ENCODE results near the gene OR5B21.

The OR5B21 gene

GRCh38 chr11:58498464-58498863 is 9.4 kb downstream of the OR5B21 start:
- DNase-seq: peak; percentile 47
- in situ Hi-C loops (cut with MboI; ENCODE audit: low pct_unique_long_range_greater_than_20kb, low sequenced_read_pairs): no loop called here

- in situ Hi-C loops (cut with MboI; ENCODE audit: low pct_unique_long_range_greater_than_20kb, low sequenced_read_pairs): no loop called here
- no peak for DNase-seq
Observed at GRCh38 chr11:58497951-58498350, 10.0 kb downstream of the OR5B21 start.

- in situ Hi-C loops (cut with MboI; ENCODE audit: low pct_unique_long_range_greater_than_20kb, low sequenced_read_pairs): no loop called here
- DNase-seq: no peak
Observed at GRCh38 chr11:58495906-58496305, 12.0 kb downstream of the OR5B21 start.

- in situ Hi-C loops (cut with MboI; ENCODE audit: low pct_unique_long_range_greater_than_20kb, low sequenced_read_pairs): no loop called here
- DNase-seq: no peak
Observed at GRCh38 chr11:58494101-58494500, 13.8 kb downstream of the OR5B21 start.

GRCh38 chr11:58493676-58494075 is 14.2 kb downstream of the OR5B21 start:
- DNase-seq: no peak
- in situ Hi-C loops (cut with MboI; ENCODE audit: low pct_unique_long_range_greater_than_20kb, low sequenced_read_pairs): no loop called here

GRCh38 chr11:58490827-58491226 is 17.1 kb downstream of the OR5B21 start:
- peak; percentile 11 for DNase-seq
- in situ Hi-C loops (cut with MboI; ENCODE audit: low pct_unique_long_range_greater_than_20kb, low sequenced_read_pairs): no loop called here

GRCh38 chr11:58487170-58487569 is 20.7 kb downstream of the OR5B21 start:
- DNase-seq: no peak
- in situ Hi-C loops (cut with MboI; ENCODE audit: low pct_unique_long_range_greater_than_20kb, low sequenced_read_pairs): no loop called here

GRCh38 chr11:58485961-58486360 is 21.9 kb downstream of the OR5B21 start:
- DNase-seq: no peak
- in situ Hi-C loops (cut with MboI; ENCODE audit: low pct_unique_long_range_greater_than_20kb, low sequenced_read_pairs): no loop called here

GRCh38 chr11:58471892-58472291 is 36.0 kb downstream of the OR5B21 start:
- DNase-seq: no peak
- in situ Hi-C loops (cut with MboI; ENCODE audit: low pct_unique_long_range_greater_than_20kb, low sequenced_read_pairs): no loop called here

- no peak for DNase-seq
- in situ Hi-C loops (cut with MboI; ENCODE audit: low pct_unique_long_range_greater_than_20kb, low sequenced_read_pairs): no loop called here
Observed at GRCh38 chr11:58466293-58466692, 41.6 kb downstream of the OR5B21 start.

GRCh38 chr11:58465690-58466089 is 42.2 kb downstream of the OR5B21 start:
- in situ Hi-C loops (cut with MboI; ENCODE audit: low pct_unique_long_range_greater_than_20kb, low sequenced_read_pairs): no loop called here
- DNase-seq: no peak
